GM18505 (cell line): ENCODE results near the gene SPATS2L.

Source experiments
- ATAC-seq: cut with Tn5 transposase; IDR thresholded peaks from one replicate; pipeline ENCODE4 v1.9.1; 2021; ENCODE audit not compliant: unreplicated experiment
- POLR2A ChIP-seq: IDR thresholded peaks from 4 replicates; pipeline ENCODE4 v1.6.1; 2011; ENCODE audit warnings: borderline replicate concordance; ENCODE audit not compliant: insufficient read depth, insufficient read length; ENCODE audit errors: extremely low read depth

SPATS2L gene

DNA sequence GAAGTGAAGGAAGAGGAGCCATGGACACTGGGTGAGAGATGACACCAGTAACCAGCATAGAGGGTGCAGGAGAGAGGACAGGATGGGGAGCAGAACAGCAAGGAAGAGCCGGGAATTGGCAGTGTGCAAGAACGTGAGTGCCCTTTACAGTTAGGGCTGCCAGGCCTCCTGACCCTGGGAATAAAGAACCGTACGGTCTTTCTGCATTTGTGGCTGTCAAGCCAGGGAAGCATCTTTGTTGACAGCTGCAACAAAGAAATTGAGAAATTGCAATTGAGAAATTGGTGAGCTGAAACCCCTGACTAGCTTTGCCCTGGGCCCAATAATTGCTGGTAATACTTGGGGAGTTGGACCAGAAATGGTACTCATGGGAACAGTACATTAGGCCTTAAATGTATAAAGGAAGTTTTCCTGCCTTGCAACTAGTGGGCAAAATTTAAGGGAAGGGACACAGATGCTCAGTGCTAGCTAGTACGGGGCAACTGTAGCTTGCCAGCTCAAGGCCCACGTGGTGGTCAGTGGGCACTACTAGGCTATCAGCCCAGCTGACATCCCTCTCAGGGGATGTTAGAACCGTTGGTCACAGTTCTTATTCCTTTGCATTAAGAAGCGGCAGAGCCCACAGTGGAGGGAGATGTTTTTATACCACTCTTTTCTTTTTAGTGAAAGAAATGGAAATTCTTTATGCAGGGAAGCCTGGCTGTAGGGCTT is 146.8 kb downstream of the SPATS2L start:
- no peak for ATAC-seq

DNA sequence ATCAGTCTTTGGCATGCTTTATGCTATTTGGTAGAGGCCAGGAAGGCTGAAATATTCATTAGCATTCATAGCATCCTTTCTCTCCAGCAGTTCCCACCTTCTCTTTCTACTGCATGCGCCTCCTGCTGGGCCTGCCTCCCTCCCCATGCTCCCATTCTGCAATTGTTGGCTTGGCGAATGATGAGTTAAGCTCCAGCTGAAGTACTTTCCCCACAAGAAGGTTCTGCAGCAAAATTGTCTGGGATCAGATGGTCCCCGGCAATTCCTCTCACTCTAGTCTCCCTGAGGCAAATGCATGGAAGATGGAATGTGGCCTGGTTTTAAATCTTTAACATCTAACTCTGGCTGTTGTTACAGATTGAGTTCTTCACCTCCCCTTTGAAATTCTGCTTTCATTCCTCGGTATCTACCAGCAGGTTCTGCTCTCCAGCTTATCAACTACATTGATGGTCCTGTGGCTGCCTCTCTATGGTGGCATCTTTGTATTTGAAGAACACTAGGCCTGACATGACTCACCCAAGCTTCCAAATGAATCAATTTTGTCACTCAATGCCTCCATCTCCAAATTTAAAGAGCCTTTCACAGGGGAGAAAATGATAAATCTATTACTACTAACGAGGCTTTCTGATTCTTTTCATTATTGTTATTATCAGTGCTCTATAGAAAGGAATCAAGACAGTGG is 147.5 kb downstream of the SPATS2L start:
- ATAC-seq: no peak
- no peak for TF ChIP-seq POLR2A

More for the DNA sequence above, 146.8 kb downstream of the SPATS2L start:
- TF ChIP-seq POLR2A: no peak

DNA sequence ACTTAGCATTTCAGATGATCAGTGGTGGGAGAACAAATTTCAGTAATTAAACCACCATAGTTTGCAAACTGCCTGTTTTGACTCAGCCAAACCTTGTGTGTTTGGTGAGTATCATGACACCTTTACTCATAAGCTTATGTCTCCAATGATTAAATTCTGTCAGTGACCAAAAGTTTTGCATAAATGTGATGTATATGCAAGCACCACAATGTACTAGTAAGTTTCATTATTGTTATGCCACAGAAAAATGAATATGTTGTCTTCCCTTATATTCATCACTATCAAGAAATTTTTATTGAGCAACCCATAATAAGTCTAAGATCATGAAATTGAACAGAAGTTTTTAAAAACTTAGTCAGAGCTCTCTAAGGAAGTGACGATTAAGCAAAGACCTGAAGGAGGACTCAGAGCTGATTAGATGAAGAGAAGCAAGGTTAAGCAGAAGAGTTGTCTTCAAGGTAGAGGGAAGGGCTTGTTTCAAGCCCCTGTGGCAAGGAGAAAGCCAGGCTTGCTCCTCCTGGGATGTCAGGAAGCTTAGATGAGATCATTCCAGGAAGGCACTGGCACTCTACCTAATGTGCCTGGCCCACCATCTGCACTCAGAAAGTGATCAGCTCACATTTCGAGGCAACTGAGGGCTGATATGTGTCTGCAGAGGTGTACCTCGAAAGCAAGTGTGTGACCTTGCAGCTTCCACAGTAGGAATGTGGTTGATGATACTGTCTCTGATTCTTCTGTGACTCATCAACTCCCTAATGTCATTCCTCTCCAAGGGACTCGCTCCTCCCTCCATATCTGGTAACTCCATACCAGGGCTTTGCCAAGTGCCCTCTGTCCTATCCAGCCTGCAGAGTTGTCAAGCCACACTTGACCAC is 148.7 kb downstream of the SPATS2L start:
- TF ChIP-seq POLR2A: no peak
- peak; percentile 71 for ATAC-seq

DNA sequence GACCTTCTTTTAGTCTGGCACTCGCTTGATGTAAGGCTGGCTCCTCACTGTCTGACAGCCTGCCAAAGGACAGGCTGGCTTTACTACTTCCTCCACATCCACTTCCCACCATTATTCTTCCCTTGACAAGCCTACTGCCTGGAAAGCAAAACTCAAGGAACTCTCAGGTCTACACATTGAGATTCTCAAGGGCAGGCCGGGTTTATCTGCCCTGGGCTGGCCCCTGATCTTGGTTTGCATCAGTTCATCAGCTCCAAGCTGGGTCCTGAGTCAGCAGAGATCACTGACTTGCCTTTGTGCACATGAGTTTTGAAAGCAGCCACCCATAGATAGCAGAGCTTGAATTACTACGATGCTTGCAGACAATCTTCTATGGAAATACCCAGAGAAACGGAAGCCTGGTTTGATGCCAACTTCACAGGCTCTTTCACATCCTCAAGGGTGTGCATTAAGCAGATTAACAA is 149.5 kb downstream of the SPATS2L start:
- ATAC-seq: peak; percentile 73
- TF ChIP-seq POLR2A: no peak

DNA sequence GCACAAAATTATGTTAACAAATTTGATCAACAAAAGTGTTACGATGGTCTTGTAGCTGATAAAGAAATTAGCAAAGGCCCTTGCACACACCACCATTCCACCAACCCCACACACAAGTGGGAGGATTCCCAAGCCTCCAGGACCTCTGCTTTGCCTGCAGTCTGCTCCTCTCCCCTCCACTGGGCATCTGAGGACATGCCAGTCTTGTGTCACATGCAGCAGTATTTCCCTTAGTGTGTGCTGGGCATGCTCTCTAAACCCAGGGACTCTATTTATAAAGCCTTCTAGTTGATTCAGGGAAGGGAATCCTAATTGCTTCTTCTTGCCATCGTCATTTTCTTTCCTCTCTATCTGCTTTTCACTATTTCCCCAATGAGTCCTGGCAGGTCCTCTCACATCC is 150.1 kb downstream of the SPATS2L start:
- no peak for TF ChIP-seq POLR2A
- ATAC-seq: no peak

DNA sequence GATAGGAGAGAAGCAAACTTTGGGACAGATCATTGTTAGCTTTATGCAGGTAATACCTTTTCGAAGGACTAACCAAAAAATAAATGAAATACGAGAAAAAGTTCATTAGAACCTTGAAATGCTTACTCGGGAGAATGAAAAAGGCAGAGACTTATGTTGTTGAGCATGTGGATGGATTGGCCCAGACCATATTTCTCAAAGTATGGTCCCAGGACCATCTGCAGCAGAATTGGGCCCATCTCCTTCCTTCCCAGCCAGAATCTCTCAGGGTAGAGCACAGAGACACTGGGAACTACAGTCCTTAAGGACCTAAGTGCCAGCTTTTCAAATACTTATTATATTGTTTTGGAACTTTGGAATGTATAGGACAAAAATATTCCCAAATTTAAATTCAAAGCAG is 152.6 kb downstream of the SPATS2L start:
- ATAC-seq: no peak
- TF ChIP-seq POLR2A: no peak

DNA sequence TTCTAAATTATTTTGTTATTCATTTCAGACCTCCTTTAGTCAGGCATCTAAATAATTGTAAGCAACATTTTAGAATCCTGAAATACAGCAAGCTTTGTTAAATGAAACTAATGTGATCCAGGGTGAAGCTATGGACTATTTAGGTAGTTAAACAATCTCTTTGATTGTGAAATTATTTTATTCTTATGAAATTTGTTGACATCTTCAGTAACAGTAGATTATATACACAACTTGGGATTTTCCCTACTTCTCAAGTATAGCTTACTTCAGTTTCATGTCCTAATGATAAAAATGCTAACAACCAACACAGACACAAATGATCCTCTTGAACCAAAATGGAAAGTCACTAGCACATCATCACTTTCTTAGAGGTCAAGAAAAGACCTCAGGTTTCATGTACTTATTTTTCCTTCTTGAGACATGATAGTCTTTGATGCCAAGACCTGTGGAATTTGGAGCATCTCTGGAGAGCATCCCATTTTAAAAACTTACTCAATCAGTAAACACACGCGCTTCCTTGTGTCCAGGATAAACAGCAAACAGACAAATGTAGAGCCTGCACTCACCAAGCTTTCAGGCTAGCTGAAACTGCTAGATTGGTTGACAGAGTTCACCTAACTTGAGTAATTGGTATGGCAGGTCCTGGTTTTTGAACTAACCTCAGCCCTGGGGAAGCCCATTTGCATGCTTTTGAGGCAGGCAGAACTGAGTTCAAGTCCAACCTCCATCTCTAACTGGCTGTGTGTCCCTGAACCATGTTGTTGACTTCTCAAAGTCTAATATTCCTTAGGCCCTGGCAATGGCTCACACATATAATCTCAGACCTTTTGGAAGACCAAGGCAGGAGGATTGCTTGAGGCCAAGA is 155.6 kb downstream of the SPATS2L start:
- ATAC-seq: no peak

DNA sequence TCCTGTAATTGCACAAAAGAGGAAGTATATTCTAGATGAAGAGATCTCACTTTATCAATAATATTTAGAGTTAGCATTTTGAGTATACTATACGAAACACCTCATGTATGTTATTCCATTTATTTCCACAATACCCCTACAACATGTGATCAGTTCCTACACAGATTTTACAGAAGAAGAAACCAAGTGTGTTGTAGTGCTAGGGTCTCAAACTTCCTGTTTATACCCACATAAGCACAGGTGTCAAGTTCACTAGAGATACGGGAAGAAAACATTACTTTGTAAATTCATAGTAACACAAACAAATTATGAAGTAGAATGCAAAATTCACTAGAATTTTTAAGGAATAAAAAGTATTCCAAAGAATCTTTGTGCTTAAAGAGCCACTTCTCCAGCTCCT is 157.0 kb downstream of the SPATS2L start:
- no peak for TF ChIP-seq POLR2A
- no peak for ATAC-seq

More for the DNA sequence above, 155.6 kb downstream of the SPATS2L start:
- no peak for TF ChIP-seq POLR2A

DNA sequence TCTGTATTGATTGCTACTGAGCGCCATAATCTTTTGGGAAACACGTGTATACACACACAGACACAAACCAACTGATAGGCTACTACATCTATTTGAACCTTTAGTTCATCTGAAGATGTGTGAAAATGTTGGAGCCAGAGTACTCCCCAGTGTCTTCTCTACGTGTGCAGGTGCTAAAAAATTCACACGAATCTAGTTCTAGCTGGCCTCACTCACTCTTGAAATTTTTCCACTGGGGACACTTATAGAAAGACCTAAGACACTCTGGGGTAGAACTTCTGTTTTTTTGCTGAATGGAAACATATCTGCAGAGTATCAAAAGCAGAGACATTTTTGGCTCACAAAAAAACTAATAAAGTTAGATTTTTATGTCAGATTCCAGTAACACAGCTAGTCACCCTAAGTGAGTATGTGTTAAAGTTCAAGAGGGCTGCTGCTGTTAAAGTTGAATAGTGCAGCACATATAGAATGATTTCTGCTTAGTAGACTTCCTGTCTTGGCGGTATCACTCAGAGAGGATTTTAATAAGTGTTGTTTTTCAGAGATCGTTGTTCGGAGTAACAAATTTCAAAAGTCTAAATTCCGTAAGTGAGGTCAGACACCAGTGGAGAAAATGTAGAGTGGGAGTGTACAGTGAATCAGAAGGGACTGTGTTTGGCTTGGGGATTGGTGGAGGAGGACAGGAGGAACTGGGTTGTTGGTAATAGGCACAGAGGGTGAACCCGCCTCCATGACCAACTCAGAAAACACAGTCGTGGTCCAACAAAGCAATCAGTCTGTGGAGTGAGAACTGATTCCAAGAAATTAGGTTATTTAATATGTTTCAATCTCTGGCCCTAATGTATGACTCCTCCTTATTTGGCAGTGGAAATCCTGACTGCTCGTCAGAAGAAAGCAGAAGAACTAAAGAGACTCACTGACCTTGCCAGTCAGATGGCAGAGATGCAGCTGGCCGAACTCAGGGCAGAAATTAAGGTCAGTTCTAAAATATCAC is 160.2 kb downstream of the SPATS2L start:
- no peak for ATAC-seq

DNA sequence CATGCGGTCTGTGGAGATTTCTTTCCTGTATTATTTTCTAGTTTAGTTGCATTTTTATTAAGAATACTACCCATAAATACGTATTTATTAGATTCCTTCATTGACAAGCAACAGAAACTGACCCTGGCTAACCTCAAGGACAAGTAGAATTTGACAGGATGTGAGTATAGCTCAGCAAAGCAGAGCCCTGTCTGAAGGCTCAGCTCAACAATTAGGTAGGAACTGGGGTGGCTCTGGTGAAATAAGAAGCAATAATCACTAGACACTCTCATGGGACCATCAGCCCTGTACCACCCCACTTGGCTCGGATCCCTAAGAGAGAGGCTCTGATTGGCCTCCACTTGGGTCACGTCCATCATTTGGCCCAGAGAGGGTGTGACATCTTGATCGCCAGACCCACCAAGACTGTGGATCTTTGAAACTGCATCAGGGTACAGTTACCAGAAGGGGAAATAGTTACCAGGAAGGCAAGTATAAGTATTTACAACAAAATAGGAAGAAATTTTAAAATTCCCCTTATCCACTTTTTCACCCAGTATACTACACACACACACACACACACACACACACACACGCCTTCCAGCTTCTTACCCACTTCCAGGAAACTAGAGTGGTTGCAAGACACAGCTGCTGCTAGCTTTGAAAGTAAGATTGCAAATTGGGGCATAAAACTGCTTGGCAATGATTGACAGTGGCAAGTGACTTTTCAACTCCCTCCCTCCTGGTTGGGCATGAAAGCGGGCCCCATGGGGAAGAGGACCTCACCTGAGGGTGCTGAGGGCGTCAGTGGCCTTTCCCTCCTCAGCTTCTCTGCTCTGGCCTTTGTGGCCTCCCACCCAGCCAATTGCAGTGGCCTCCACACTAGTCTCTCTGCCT is 161.6 kb downstream of the SPATS2L start:
- ATAC-seq: no peak
- TF ChIP-seq POLR2A: no peak

More for the DNA sequence above, 160.2 kb downstream of the SPATS2L start:
- TF ChIP-seq POLR2A: no peak

DNA sequence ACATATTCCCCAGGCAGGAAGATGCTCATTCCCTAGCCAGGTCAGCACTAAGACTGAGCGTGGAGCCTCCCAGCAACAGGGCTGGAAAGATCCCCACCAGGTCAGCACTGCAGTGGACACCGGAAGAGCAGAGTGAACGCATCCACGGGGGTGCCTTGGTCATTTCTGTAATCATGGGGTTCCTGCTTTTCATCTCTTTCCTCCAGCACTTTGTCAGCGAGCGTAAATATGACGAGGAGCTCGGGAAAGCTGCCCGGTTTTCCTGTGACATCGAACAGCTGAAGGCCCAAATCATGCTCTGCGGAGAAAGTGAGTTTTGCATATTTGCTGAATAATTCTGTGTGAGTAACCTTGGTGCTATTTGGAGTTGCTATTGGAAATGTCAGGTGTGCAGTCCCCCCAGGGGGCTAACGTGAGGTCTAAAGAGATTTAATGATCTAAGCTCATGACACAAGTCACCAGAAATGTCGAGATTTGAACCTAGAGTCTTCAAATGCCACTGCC is 163.3 kb downstream of the SPATS2L start:
- ATAC-seq: no peak
- TF ChIP-seq POLR2A: no peak

DNA sequence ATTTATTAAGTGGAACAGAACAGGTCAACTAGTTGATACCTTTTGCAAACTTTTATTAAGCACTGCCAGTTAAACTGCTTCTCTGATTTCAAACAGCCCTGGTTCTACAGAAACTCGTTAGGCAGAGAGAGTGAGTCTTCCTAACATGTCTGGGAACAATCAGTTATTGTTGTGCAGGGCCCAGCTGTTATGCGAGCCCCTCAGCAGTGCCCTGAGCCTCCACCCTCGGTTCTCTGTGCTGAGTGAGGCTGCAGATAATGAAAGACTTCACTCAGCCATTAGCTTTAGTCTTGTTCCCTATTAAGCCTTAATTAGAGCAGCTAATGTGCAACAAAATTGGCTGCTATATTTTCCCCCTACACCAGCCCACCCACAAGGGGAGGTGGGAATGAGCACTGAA is 163.7 kb downstream of the SPATS2L start:
- no peak for ATAC-seq
- TF ChIP-seq POLR2A: no peak
